IMR-90 (cell line): ENCODE data around the gene TMEM181. TPM values are rescaled to one million over a fixed set of nuclear protein-coding genes. Genes with fewer than 3 reads are reported as not detected.

Experiments
- ATAC-seq: fragments of 200-7000 bp; cut with Tn5 transposase; 2 replicates; pipeline ENCODE4 v1.9.1; 2020; ENCODE audit warnings: low read depth, mild to moderate bottlenecking, moderate library complexity
- BruUV-seq: library from RNA; stranded (reverse); fragments of 400-500 nt; replicated peaks from 2 replicates; lab custom pipeline; 2021; lab: Mats Ljungman, UMichigan
- CTCF ChIA-PET: fragments of 300-600 bp; formaldehyde crosslinking; extraction: SDS; loops from one replicate; lab custom pipeline; 2021; ENCODE audit warnings: antibody characterized with exemption; lab: Yijun Ruan, JAX
- POLR2A ChIA-PET: fragments of 300-600 bp; sonication (Branson Sonifier 250); formaldehyde crosslinking; loops from one replicate; lab custom pipeline; 2022; ENCODE audit warnings: antibody characterized with exemption; ENCODE audit not compliant: unreplicated experiment; lab: Charles Lee
- DNase-seq: peaks from one replicate; pipeline ENCODE4 v3.0.0; 2013
- H2AFZ ChIP-seq: replicated peaks from 2 replicates; pipeline ENCODE3; 2013; ENCODE audit warnings: low read length, mild to moderate bottlenecking; ENCODE audit not compliant: poor library complexity
- H2AK5ac ChIP-seq: 2 replicates; pipeline ENCODE4 v1.6.1; 2013; ENCODE audit warnings: low read depth, low read length, inconsistent platforms
- H2AK9ac ChIP-seq: replicated peaks from 2 replicates; pipeline ENCODE3; 2013; ENCODE audit warnings: mild to moderate bottlenecking, low read depth, low read length, moderate library complexity; ENCODE audit not compliant: poor library complexity
- H2BK120ac ChIP-seq: 2 replicates; pipeline ENCODE4 v1.6.1; 2013; ENCODE audit warnings: low read depth, low read length, inconsistent platforms
- H2BK15ac ChIP-seq: 3 replicates; pipeline ENCODE4 v1.6.1; 2013; ENCODE audit warnings: low read depth, low read length, inconsistent platforms
- H2BK20ac ChIP-seq: 2 replicates; pipeline ENCODE4 v1.6.1; 2013; ENCODE audit warnings: low read depth, mild to moderate bottlenecking, inconsistent platforms, low read length, moderate library complexity
- H2BK5ac ChIP-seq: 2 replicates; pipeline ENCODE4 v1.6.1; 2013; ENCODE audit warnings: mild to moderate bottlenecking, low read depth, low read length, inconsistent platforms; ENCODE audit not compliant: poor library complexity, severe bottlenecking
- H3K14ac ChIP-seq: replicated peaks from 2 replicates; pipeline ENCODE4 v1.6.1; 2013; ENCODE audit warnings: low read depth, low read length, inconsistent platforms
- H3K18ac ChIP-seq: 2 replicates; pipeline ENCODE4 v1.6.1; 2013; ENCODE audit warnings: low read depth, low read length, control low read depth
- H3K23ac ChIP-seq: 2 replicates; pipeline ENCODE4 v1.6.1; 2013; ENCODE audit warnings: low read depth, low read length, inconsistent platforms
- H3K27ac ChIP-seq: 2 replicates; pipeline ENCODE4 v1.5.1; 2013; ENCODE audit warnings: mild to moderate bottlenecking, control low read depth, low read length; ENCODE audit not compliant: insufficient read depth
- H3K27me3 ChIP-seq: 2 replicates; pipeline ENCODE4 v1.6.1; 2013; ENCODE audit warnings: low read length; ENCODE audit not compliant: control insufficient read depth, insufficient read depth
- H3K36me3 ChIP-seq: 2 replicates; pipeline ENCODE4 v1.6.1; 2013; ENCODE audit warnings: low read length, mixed read lengths; ENCODE audit not compliant: control insufficient read depth, insufficient read depth
- H3K4ac ChIP-seq: 2 replicates; pipeline ENCODE4 v1.6.1; 2013; ENCODE audit warnings: low read depth, low read length, inconsistent platforms
- H3K4me1 ChIP-seq: 2 replicates; pipeline ENCODE4 v1.6.1; 2013; ENCODE audit warnings: low read length, mixed read lengths; ENCODE audit not compliant: control insufficient read depth, insufficient read depth
- H3K4me2 ChIP-seq: 2 replicates; pipeline ENCODE4 v1.6.1; 2013; ENCODE audit warnings: low read depth, mild to moderate bottlenecking, control low read depth, low read length, moderate library complexity
- H3K4me3 ChIP-seq: 2 replicates; pipeline ENCODE4 v1.5.1; 2013; ENCODE audit warnings: low read depth, mild to moderate bottlenecking, control low read depth, low read length, moderate library complexity; ENCODE audit not compliant: insufficient read depth
- H3K56ac ChIP-seq: 2 replicates; pipeline ENCODE4 v1.6.1; 2013; ENCODE audit warnings: low read length, inconsistent platforms; ENCODE audit not compliant: insufficient read depth; ENCODE audit errors: extremely low read depth
- H3K79me1 ChIP-seq, 2 experiments: 2 replicates each; pipeline ENCODE4 v1.6.1; 2013; ENCODE audit warnings: low read length in 2 of 2, inconsistent platforms in 1 of 2, low read depth in 1 of 2
- H3K9ac ChIP-seq: 2 replicates; pipeline ENCODE4 v1.6.1; 2013; ENCODE audit warnings: low read depth, low read length, control low read depth
- H3K9me1 ChIP-seq: 2 replicates; pipeline ENCODE4 v1.6.1; 2013; ENCODE audit warnings: low read length, inconsistent platforms; ENCODE audit not compliant: insufficient read depth
- H3K9me3 ChIP-seq: 2 replicates; pipeline ENCODE4 v1.6.1; 2013; ENCODE audit warnings: low read length; ENCODE audit not compliant: control insufficient read depth, insufficient read depth
- H4K20me1 ChIP-seq: 2 replicates; pipeline ENCODE4 v1.6.1; 2013; ENCODE audit warnings: low read length, inconsistent platforms; ENCODE audit not compliant: insufficient read depth
- H4K5ac ChIP-seq: 2 replicates; pipeline ENCODE4 v1.6.1; 2013; ENCODE audit warnings: mild to moderate bottlenecking, low read depth, low read length, control low read depth
- H4K8ac ChIP-seq, 2 experiments: 2 replicates each; pipeline ENCODE4 v1.6.1; 2013; ENCODE audit warnings: low read depth in 2 of 2, low read length in 2 of 2, control low read depth in 1 of 2, inconsistent platforms in 1 of 2
- H4K91ac ChIP-seq: 2 replicates; pipeline ENCODE4 v1.6.1; 2013; ENCODE audit warnings: low read depth, low read length, inconsistent platforms; ENCODE audit not compliant: insufficient read depth
- BHLHE40 ChIP-seq: fragments of 150-350 bp; IDR thresholded peaks from 2 replicates; pipeline ENCODE4 v1.6.1; 2016; ENCODE audit warnings: mild to moderate bottlenecking, low read depth, low read length
- CEBPB ChIP-seq: IDR thresholded peaks from 2 replicates; pipeline ENCODE4 v1.6.1; 2012; ENCODE audit warnings: low read depth, low read length, improper control_type of control experiment
- CHD1 ChIP-seq: IDR thresholded peaks from 2 replicates; pipeline ENCODE4 v1.6.1; 2012; ENCODE audit warnings: low read depth, low read length, improper control_type of control experiment
- MAFK ChIP-seq: IDR thresholded peaks from 2 replicates; pipeline ENCODE4 v1.6.1; 2012; ENCODE audit warnings: low read depth, low read length, improper control_type of control experiment
- MAZ ChIP-seq: IDR thresholded peaks from 2 replicates; pipeline ENCODE4 v1.6.1; 2012; ENCODE audit warnings: low read depth, mild to moderate bottlenecking, low read length, improper control_type of control experiment, moderate library complexity, borderline replicate concordance
- POLR2A ChIP-seq: IDR thresholded peaks from 2 replicates; pipeline ENCODE4 v1.6.1; 2012; ENCODE audit warnings: mild to moderate bottlenecking, low read depth, low read length
- RCOR1 ChIP-seq: IDR thresholded peaks from 2 replicates; pipeline ENCODE4 v1.6.1; 2012; ENCODE audit warnings: mild to moderate bottlenecking, low read length, improper control_type of control experiment; ENCODE audit not compliant: insufficient replicate concordance
- RFX5 ChIP-seq: IDR thresholded peaks from 2 replicates; pipeline ENCODE4 v1.8.0; 2012; ENCODE audit warnings: low read depth, mild to moderate bottlenecking, low read length, moderate library complexity
- SMC3 ChIP-seq: fragments of 150-350 bp; IDR thresholded peaks from 2 replicates; pipeline ENCODE4 v1.6.1; 2016; ENCODE audit warnings: low read depth, mild to moderate bottlenecking, antibody characterized with exemption, low read length, moderate library complexity
- WGBS, 2 experiments: methylation state at CpG; one replicate each; pipeline versions ENCODE4 v1.1.5 to v1.1.7; 2013; ENCODE audit warnings: missing lambda C conversion rate in 2 of 2; ENCODE audit not compliant: insufficient read length in 1 of 2; ENCODE audit errors: extremely low coverage in 2 of 2; 5-methylcytosine and 5-hydroxymethylcytosine counted together
- dilution Hi-C: fragments of 300-500 bp; cut with HindIII; formaldehyde crosslinking; loops from one replicate; pipeline ENCODE4 v1.14.3; 2018; ENCODE audit warnings: low sequenced_read_pairs; ENCODE audit not compliant: unreplicated experiment
- in situ Hi-C: fragments of 300-500 bp; cut with MboI; formaldehyde crosslinking; loops from 3 replicates; pipeline ENCODE4 v1.14.3; 2019; ENCODE audit warnings: low sequenced_read_pairs, inconsistent platforms, mixed read lengths
- intact Hi-C: fragments of 100-400 bp; cut with micrococcal nuclease; formaldehyde crosslinking; loops from 2 replicates; pipeline ENCODE4 v1.10.0; 2022
- polyA plus RNA-seq, 3 experiments: library from polyadenylated mRNA; depleted of rRNA; stranded (reverse); fragments of >200 nt; gene quantifications; 2 replicates each; pipeline ENCODE4 v1.2.3, GENCODE V29; 2012; ENCODE audit warnings: low replicate concordance in 1 of 3
- total RNA-seq: library from RNA; depleted of rRNA; stranded (reverse); fragments of >200 nt; gene quantifications from 2 replicates; pipeline ENCODE4 v1.2.3, GENCODE V29; 2012
- TF ChIP-seq, protein P1 (sequence below): conservative IDR thresholded peaks from 2 replicates; pipeline ENCODE4 v1.5.1; 2012; ENCODE audit warnings: mild to moderate bottlenecking, low read depth, low read length, improper control_type of control experiment
- TF ChIP-seq, protein P2 (sequence below): fragments of 150-350 bp; IDR thresholded peaks from 2 replicates; pipeline ENCODE4 v1.6.1; 2017; ENCODE audit warnings: mild to moderate bottlenecking, antibody characterized with exemption, low read length, low read depth
- TF ChIP-seq, protein P3 (sequence below): fragments of 150-350 bp; IDR thresholded peaks from 2 replicates; pipeline ENCODE4 v1.6.1; 2016; ENCODE audit warnings: low read depth, mild to moderate bottlenecking, low read length, moderate library complexity, borderline replicate concordance

TMEM181 gene
- total and polyA plus RNA-seq, 2 of the 4 experiments (the other 2 are of a cell fraction), result 22.8 to 27.8 TPM

DNA sequence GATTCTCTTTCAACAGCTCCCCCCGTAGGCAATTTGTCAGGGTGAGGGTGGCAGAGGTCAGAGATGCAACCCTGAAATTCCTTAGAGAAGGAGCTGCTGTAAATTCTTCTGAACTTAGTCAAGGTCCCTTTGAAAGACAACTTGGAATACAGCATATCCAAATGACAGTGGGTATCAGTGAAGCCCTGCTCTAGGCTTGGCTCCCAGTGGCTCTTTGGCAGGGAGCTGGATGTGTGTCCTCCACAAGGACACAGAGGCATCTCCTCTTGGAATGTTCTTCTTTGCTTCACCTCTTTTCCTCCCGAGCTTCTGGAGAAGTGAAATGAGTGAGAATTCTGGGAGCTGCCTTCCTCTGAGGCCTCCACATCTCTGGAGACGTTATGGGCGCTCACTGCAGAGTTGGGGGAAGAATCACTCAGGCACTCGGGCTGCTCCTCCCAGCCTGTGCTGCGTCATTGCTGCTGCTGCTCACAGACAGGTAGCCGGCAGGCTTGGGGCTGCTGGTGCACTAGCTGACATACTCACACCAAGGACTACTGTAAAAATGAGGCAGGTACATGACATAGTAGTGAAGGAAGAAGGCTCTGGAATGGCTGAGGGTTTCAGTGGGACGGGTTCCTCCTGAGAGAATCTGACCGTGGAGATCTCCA lies 50.6 kb downstream of the TMEM181 start:
- no peak overlapping the region for H2AK9ac ChIP-seq
- H3K18ac ChIP-seq, result no peak overlapping the region
- no peak overlapping the region for H4K5ac ChIP-seq
- BruUV-seq, result no TSS peak
- in situ Hi-C loops (no loop called here), dilution Hi-C loops (no loop called here), intact Hi-C loops (no loop called here)
- H2AFZ ChIP-seq, result no peak overlapping the region
- H3K14ac ChIP-seq, result no peak overlapping the region
- 0 out of 2 replicates have a peak, but pooled peaks cover 2% of the 10 kb centered on the region for H3K9me3 ChIP-seq
- CTCF ChIA-PET, result no interaction called here
- WGBS, 2 experiments, result 80% methylated on average over 1 of the region's 9 CpGs; no CpG with 5 or more reads in 1 of the 2 experiments
- H3K4me2 ChIP-seq, result no peak overlapping the region
- H3K9ac ChIP-seq, result no peak overlapping the region
- H3K4ac ChIP-seq, result no peak overlapping the region
- H2BK20ac ChIP-seq, result no peak overlapping the region
- H3K56ac ChIP-seq, result no peak overlapping the region
- peaks cover 3 to 24% of the 10 kb centered on the region in 2 experiments; a peak in 2 of 4 replicates for H3K79me1 ChIP-seq
- no peak overlapping the region for H4K8ac ChIP-seq
- DNase-seq (no peak), ATAC-seq (no peak)
- H2BK5ac ChIP-seq, result no peak overlapping the region
- no peaks in the 10 kb centered on the region for H4K20me1 ChIP-seq
- H3K4me3 ChIP-seq, result no peak overlapping the region
- H4K91ac ChIP-seq, result no peak overlapping the region
- no peak for TF ChIP-seq RFX5
- no peak for TF ChIP-seq MAZ
- no peak for TF ChIP-seq CHD1
- no peak for TF ChIP-seq RCOR1
- TF ChIP-seq, protein P1, sequence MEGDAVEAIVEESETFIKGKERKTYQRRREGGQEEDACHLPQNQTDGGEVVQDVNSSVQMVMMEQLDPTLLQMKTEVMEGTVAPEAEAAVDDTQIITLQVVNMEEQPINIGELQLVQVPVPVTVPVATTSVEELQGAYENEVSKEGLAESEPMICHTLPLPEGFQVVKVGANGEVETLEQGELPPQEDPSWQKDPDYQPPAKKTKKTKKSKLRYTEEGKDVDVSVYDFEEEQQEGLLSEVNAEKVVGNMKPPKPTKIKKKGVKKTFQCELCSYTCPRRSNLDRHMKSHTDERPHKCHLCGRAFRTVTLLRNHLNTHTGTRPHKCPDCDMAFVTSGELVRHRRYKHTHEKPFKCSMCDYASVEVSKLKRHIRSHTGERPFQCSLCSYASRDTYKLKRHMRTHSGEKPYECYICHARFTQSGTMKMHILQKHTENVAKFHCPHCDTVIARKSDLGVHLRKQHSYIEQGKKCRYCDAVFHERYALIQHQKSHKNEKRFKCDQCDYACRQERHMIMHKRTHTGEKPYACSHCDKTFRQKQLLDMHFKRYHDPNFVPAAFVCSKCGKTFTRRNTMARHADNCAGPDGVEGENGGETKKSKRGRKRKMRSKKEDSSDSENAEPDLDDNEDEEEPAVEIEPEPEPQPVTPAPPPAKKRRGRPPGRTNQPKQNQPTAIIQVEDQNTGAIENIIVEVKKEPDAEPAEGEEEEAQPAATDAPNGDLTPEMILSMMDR, result no peak
- TF ChIP-seq POLR2A, result no peak
- TF ChIP-seq MAFK, result no peak
- no peak for TF ChIP-seq BHLHE40
- TF ChIP-seq, protein P2, sequence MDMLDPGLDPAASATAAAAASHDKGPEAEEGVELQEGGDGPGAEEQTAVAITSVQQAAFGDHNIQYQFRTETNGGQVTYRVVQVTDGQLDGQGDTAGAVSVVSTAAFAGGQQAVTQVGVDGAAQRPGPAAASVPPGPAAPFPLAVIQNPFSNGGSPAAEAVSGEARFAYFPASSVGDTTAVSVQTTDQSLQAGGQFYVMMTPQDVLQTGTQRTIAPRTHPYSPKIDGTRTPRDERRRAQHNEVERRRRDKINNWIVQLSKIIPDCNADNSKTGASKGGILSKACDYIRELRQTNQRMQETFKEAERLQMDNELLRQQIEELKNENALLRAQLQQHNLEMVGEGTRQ, result no peak
- no peak for TF ChIP-seq SMC3
- TF ChIP-seq, protein P3, sequence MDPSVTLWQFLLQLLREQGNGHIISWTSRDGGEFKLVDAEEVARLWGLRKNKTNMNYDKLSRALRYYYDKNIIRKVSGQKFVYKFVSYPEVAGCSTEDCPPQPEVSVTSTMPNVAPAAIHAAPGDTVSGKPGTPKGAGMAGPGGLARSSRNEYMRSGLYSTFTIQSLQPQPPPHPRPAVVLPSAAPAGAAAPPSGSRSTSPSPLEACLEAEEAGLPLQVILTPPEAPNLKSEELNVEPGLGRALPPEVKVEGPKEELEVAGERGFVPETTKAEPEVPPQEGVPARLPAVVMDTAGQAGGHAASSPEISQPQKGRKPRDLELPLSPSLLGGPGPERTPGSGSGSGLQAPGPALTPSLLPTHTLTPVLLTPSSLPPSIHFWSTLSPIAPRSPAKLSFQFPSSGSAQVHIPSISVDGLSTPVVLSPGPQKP, result no peak
- no peak for TF ChIP-seq CEBPB
- no peak overlapping the region for H3K23ac ChIP-seq
- H2AK5ac ChIP-seq, result no peak overlapping the region
- no peaks in the 10 kb centered on the region for H3K27me3 ChIP-seq
- POLR2A ChIA-PET, result no interaction called here
- H3K36me3 ChIP-seq, result peaks cover 45% of the 10 kb centered on the region
- no peaks in the 10 kb centered on the region; the same call in none of the 2 replicates for H3K9me1 ChIP-seq
- no peaks in the 10 kb centered on the region for H3K4me1 ChIP-seq
- H2BK120ac ChIP-seq, result no peak overlapping the region
- no peak overlapping the region for H2BK15ac ChIP-seq
- no peak overlapping the region for H3K27ac ChIP-seq
